ENCODE results near the gene SLC13A3.

- TF ChIP-seq CTCF (conservative IDR thresholded peaks at IDR 0.05) = no peak
- TF ChIP-seq EZH2 (IDR thresholded peaks at IDR 0.05; ENCODE audit: low read depth) = no peak
These were observed 16.7 kb downstream of the SLC13A3 start for GRCh38 chr20:46634528-46634927.

Data from PC-9 (cell line).